ENCODE results near the gene TMEM19.

- TF ChIP-seq ZFP3 (CRISPR knock-in tag; IDR thresholded peaks at IDR 0.05) (no peak), ZFP30 (CRISPR knock-in tag; IDR thresholded peaks at IDR 0.05) (no peak), OSR1 (CRISPR knock-in tag; IDR thresholded peaks at IDR 0.05) (no peak), ARNTL (CRISPR knock-in tag; IDR thresholded peaks at IDR 0.05; ENCODE audit: borderline replicate concordance, low read depth) (no peak), SNAI2 (CRISPR knock-in tag; IDR thresholded peaks at IDR 0.05) (no peak), RARB (CRISPR knock-in tag; IDR thresholded peaks at IDR 0.05) (no peak), ZNF565 (CRISPR knock-in tag; conservative IDR thresholded peaks at IDR 0.05; ENCODE audit: low read depth) (no peak), PPARA (CRISPR knock-in tag; IDR thresholded peaks at IDR 0.05; ENCODE audit: borderline replicate concordance) (no peak), BACH2 (CRISPR knock-in tag; IDR thresholded peaks at IDR 0.05; ENCODE audit: borderline replicate concordance) (no peak)
- TF ChIP-seq, protein P1, sequence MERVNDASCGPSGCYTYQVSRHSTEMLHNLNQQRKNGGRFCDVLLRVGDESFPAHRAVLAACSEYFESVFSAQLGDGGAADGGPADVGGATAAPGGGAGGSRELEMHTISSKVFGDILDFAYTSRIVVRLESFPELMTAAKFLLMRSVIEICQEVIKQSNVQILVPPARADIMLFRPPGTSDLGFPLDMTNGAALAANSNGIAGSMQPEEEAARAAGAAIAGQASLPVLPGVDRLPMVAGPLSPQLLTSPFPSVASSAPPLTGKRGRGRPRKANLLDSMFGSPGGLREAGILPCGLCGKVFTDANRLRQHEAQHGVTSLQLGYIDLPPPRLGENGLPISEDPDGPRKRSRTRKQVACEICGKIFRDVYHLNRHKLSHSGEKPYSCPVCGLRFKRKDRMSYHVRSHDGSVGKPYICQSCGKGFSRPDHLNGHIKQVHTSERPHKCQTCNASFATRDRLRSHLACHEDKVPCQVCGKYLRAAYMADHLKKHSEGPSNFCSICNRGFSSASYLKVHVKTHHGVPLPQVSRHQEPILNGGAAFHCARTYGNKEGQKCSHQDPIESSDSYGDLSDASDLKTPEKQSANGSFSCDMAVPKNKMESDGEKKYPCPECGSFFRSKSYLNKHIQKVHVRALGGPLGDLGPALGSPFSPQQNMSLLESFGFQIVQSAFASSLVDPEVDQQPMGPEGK (CRISPR knock-in tag; IDR thresholded peaks at IDR 0.05; ENCODE audit: borderline replicate concordance), result no peak
Observed at GRCh38 chr12:71719647-71720370, 33.9 kb downstream of the TMEM19 start.
